HG03432 (cell line): Measurements from ENCODE around the gene GLIS1.

Experiments used
- ATAC-seq: cut with Tn5 transposase; IDR thresholded peaks from one replicate; pipeline ENCODE4 v1.9.1; 2021; ENCODE audit warnings: mild to moderate bottlenecking, moderate library complexity; ENCODE audit not compliant: unreplicated experiment

GLIS1 gene

GRCh38 chr1:53600561-53600960, 138.4 kb downstream of the GLIS1 start:
- no peak for ATAC-seq

- ATAC-seq = no peak
Measured at GRCh38 chr1:53600001-53600400, 139.0 kb downstream of the GLIS1 start.

- no peak for ATAC-seq
Measured at GRCh38 chr1:53599481-53599880, 139.5 kb downstream of the GLIS1 start.

GRCh38 chr1:53598966-53599365, 140.0 kb downstream of the GLIS1 start:
- ATAC-seq = no peak

GRCh38 chr1:53595906-53596305, 143.1 kb downstream of the GLIS1 start:
- no peak for ATAC-seq

GRCh38 chr1:53594391-53595180, 144.4 kb downstream of the GLIS1 start:
- no peak for ATAC-seq

GRCh38 chr1:53593758-53594380, 145.1 kb downstream of the GLIS1 start:
- no peak for ATAC-seq

- ATAC-seq = no peak
Measured at GRCh38 chr1:53592985-53593757, 145.8 kb downstream of the GLIS1 start.

- no peak for ATAC-seq
Measured at GRCh38 chr1:53592521-53592982, 146.4 kb downstream of the GLIS1 start.

GRCh38 chr1:53591924-53592323, 147.0 kb downstream of the GLIS1 start:
- no peak for ATAC-seq

- no peak for ATAC-seq
Measured at GRCh38 chr1:53590531-53591515, 148.1 kb downstream of the GLIS1 start.

GRCh38 chr1:53590104-53590503, 148.9 kb downstream of the GLIS1 start:
- no peak for ATAC-seq

- no peak for ATAC-seq
Measured at GRCh38 chr1:53589043-53589887, 149.7 kb downstream of the GLIS1 start.

- no peak for ATAC-seq
Measured at GRCh38 chr1:53588053-53588779, 150.7 kb downstream of the GLIS1 start.

- no peak for ATAC-seq
Measured at GRCh38 chr1:53587252-53587988, 151.5 kb downstream of the GLIS1 start.

GRCh38 chr1:53586765-53587164, 152.2 kb downstream of the GLIS1 start:
- ATAC-seq = no peak

GRCh38 chr1:53585565-53585964, 153.4 kb downstream of the GLIS1 start:
- ATAC-seq = no peak

- no peak for ATAC-seq
Measured at GRCh38 chr1:53585129-53585528, 153.8 kb downstream of the GLIS1 start.
